CD4-positive, alpha-beta T cell treated with Interleukin-10 for 1 hour (primary cell): Measurements from ENCODE around the gene FAM163B.
A peak's percentile ranks its signal among the peaks of the same experiment; 100 is the strongest.

Experiments
- DNase-seq: peaks from one replicate; pipeline ENCODE4 v3.0.0-alpha.2; 2020

FAM163B gene

GRCh38 chr9:133615606-133616188, 6.5 kb upstream of the FAM163B start:
- DNase-seq = no peak

GRCh38 chr9:133615186-133615585, 6.0 kb upstream of the FAM163B start:
- DNase-seq = no peak

- no peak for DNase-seq
Observed at GRCh38 chr9:133614678-133615077, 5.5 kb upstream of the FAM163B start.

GRCh38 chr9:133614056-133614455, 4.9 kb upstream of the FAM163B start:
- DNase-seq = no peak

GRCh38 chr9:133613432-133613831, 4.2 kb upstream of the FAM163B start:
- DNase-seq = no peak

- DNase-seq = no peak
Observed at GRCh38 chr9:133612816-133613215, 3.6 kb upstream of the FAM163B start.

GRCh38 chr9:133612051-133612450, 2.9 kb upstream of the FAM163B start:
- DNase-seq = no peak

- DNase-seq = no peak
Observed at GRCh38 chr9:133610845-133611244, 1.7 kb upstream of the FAM163B start.

- no peak for DNase-seq
Observed at GRCh38 chr9:133608889-133609288, 300 bp downstream of the FAM163B start.

GRCh38 chr9:133608382-133608781, 807 bp downstream of the FAM163B start:
- no peak for DNase-seq

GRCh38 chr9:133607976-133608375, 1.2 kb downstream of the FAM163B start:
- no peak for DNase-seq

- DNase-seq = no peak
Observed at GRCh38 chr9:133607381-133607780, 1.8 kb downstream of the FAM163B start.

GRCh38 chr9:133606708-133607025, 2.5 kb downstream of the FAM163B start:
- DNase-seq = no peak

- DNase-seq = no peak
Observed at GRCh38 chr9:133605856-133606707, 3.1 kb downstream of the FAM163B start.

GRCh38 chr9:133605446-133605845, 3.7 kb downstream of the FAM163B start:
- DNase-seq = no peak

GRCh38 chr9:133604856-133605255, 4.3 kb downstream of the FAM163B start:
- no peak for DNase-seq

- peak; percentile 30 for DNase-seq
Observed at GRCh38 chr9:133604214-133604613, 5.0 kb downstream of the FAM163B start.

- DNase-seq = no peak
Observed at GRCh38 chr9:133603135-133603927, 5.9 kb downstream of the FAM163B start.

GRCh38 chr9:133602277-133602676, 6.9 kb downstream of the FAM163B start:
- DNase-seq = no peak

- no peak for DNase-seq
Observed at GRCh38 chr9:133601746-133602145, 7.4 kb downstream of the FAM163B start.

- DNase-seq = no peak
Observed at GRCh38 chr9:133600739-133601138, 8.4 kb downstream of the FAM163B start.

GRCh38 chr9:133599470-133600173, 9.6 kb downstream of the FAM163B start:
- no peak for DNase-seq

- no peak for DNase-seq
Observed at GRCh38 chr9:133598978-133599377, 10.2 kb downstream of the FAM163B start.
